K562 (cell line): Measurements from ENCODE around the gene GOPC. TPM values are rescaled to one million over a fixed set of nuclear protein-coding genes. Genes with fewer than 3 reads are reported as not detected.

Source experiments
- ATAC-seq: fragments of 200-7000 bp; cut with Tn5 transposase; 3 replicates; pipeline ENCODE4 v1.9.1; 2020; ENCODE audit warnings: moderate library complexity
- BruUV-seq: library from RNA; stranded (reverse); fragments of 400-500 nt; replicated peaks from 2 replicates; lab custom pipeline; 2021; lab: Mats Ljungman, UMichigan
- CTCF ChIA-PET: fragments of 300-600 bp; formaldehyde crosslinking; extraction: SDS; loops from one replicate; lab custom pipeline; 2021; ENCODE audit warnings: low intra/inter-chr PET ratio; lab: Yijun Ruan, JAX
- POLR2A ChIA-PET: fragments of 300-600, 350-650 bp; sonication (Branson Sonifier 250); formaldehyde crosslinking; extraction: SDS; loops from one replicate; lab custom pipeline; 2021; ENCODE audit warnings: antibody characterized with exemption, inconsistent platforms; lab: Yijun Ruan, JAX
- DNase-seq, 4 experiments: peaks; one replicate each; pipeline versions ENCODE4 v3.0.0 to v3.0.0-alpha.2; 2011 to 2018; ENCODE audit warnings: low spot score in 3 of 4, mixed read lengths in 3 of 4; ENCODE audit errors: extremely low read depth in 1 of 4
- FAIRE-seq: peaks from 2 replicates; lab custom pipeline; 2011; peaks lifted over from hg19 to GRCh38; lab: Jason Lieb, UNC
- H2AFZ ChIP-seq: 2 replicates; pipeline ENCODE4 v1.6.0; 2011; ENCODE audit warnings: low read depth, low read length, control low read depth, inconsistent platforms
- H3K27ac ChIP-seq: fragments of 200-600 bp; 3 replicates; pipeline ENCODE4 v1.8.0; 2011; ENCODE audit warnings: low read depth, mild to moderate bottlenecking, control low read depth, inconsistent platforms, low read length, moderate library complexity, mixed read lengths; ENCODE audit errors: extremely low read depth
- H3K27me3 ChIP-seq, 2 experiments: fragments of 300-600 bp in 1 of 2; 2 replicates in 1 of 2; 3 replicates in 1 of 2; pipeline versions ENCODE4 v1.6.0 to v1.8.0; 2011; ENCODE audit warnings: inconsistent platforms in 2 of 2, low read length in 2 of 2, mild to moderate bottlenecking in 1 of 2, mixed read lengths in 1 of 2, moderate library complexity in 1 of 2; ENCODE audit not compliant: control insufficient read depth in 2 of 2, insufficient read depth in 2 of 2
- H3K36me3 ChIP-seq: fragments of 300-600 bp; 3 replicates; pipeline ENCODE4 v1.8.0; 2011; ENCODE audit warnings: mild to moderate bottlenecking, low read length, inconsistent platforms; ENCODE audit not compliant: control insufficient read depth, insufficient read depth
- H3K4me1 ChIP-seq, 2 experiments: fragments of 200-600 bp in 1 of 2; replicated peaks in 1 of 2; 2 replicates in 1 of 2; 3 replicates in 1 of 2; pipeline versions ENCODE4 v1.5.1 to v1.8.0; 2011; ENCODE audit warnings: inconsistent platforms in 2 of 2, low read length in 2 of 2, mild to moderate bottlenecking in 1 of 2, mixed read lengths in 1 of 2, moderate library complexity in 1 of 2; ENCODE audit not compliant: control insufficient read depth in 2 of 2, insufficient read depth in 2 of 2
- H3K4me2 ChIP-seq: 2 replicates; pipeline ENCODE4 v1.6.1; 2011; ENCODE audit warnings: low read length, control low read depth, inconsistent platforms, mixed read lengths; ENCODE audit not compliant: insufficient read depth
- H3K4me3 ChIP-seq: fragments of 200-600 bp; sonication (generic), shearing (Covaris generic); 2 replicates; pipeline ENCODE4 v1.5.1; 2016; ENCODE audit warnings: control low read depth, inconsistent platforms
- H3K79me2 ChIP-seq: fragments of 200-600 bp; 3 replicates; pipeline ENCODE4 v1.8.0; 2011; ENCODE audit warnings: low read length, inconsistent platforms; ENCODE audit not compliant: control insufficient read depth, insufficient read depth
- H3K9ac ChIP-seq, 2 experiments: 2 replicates each; pipeline versions ENCODE4 v1.6.0 to v1.6.1; 2011; ENCODE audit warnings: low read depth in 2 of 2, low read length in 2 of 2, control low read depth in 1 of 2, inconsistent platforms in 1 of 2, mild to moderate bottlenecking in 1 of 2, mixed read lengths in 1 of 2; ENCODE audit not compliant: insufficient read depth in 1 of 2
- H3K9me1 ChIP-seq: one replicate; pipeline ENCODE4 v1.6.0; 2011; ENCODE audit warnings: inconsistent platforms, mild to moderate bottlenecking, low read length, moderate library complexity; ENCODE audit not compliant: control insufficient read depth, insufficient read depth
- H3K9me3 ChIP-seq: replicated peaks from 2 replicates; pipeline ENCODE4 v1.5.1; 2011; ENCODE audit warnings: low read depth, low read length, inconsistent platforms; ENCODE audit not compliant: control insufficient read depth, insufficient read depth
- H4K20me1 ChIP-seq: replicated peaks from 2 replicates; pipeline ENCODE4 v1.6.1; 2011; ENCODE audit warnings: low read length, inconsistent platforms, mixed read lengths; ENCODE audit not compliant: control insufficient read depth, insufficient read depth
- DIDO1 ChIP-seq: fragments of 450-650 bp; IDR thresholded peaks from 2 replicates; pipeline ENCODE4 v1.6.1; 2016; ENCODE audit warnings: low read depth, missing biosample characterization, missing genetic modification characterization
- NFIX ChIP-seq: fragments of 250-450 bp; sonication (Bioruptor Pico); IDR thresholded peaks from 2 replicates; pipeline ENCODE4 v1.4.0; 2020; ENCODE audit warnings: low read depth, mild to moderate bottlenecking, moderate library complexity
- POLR3A ChIP-seq: IDR thresholded peaks from 2 replicates; pipeline ENCODE4 v1.6.1; 2011; ENCODE audit warnings: borderline replicate concordance, mild to moderate bottlenecking, moderate library complexity; ENCODE audit not compliant: insufficient read length, insufficient read depth; ENCODE audit errors: extremely low read depth
- ZFP36 ChIP-seq: fragments of 150-350 bp; IDR thresholded peaks from 2 replicates; pipeline ENCODE4 v1.6.1; 2018; ENCODE audit warnings: low read length, low read depth; ENCODE audit not compliant: partially characterized antibody
- ZNF175 ChIP-seq: fragments of 200-800 bp; sonication (Bioruptor generic); IDR thresholded peaks from 2 replicates; pipeline ENCODE4 v1.6.1; 2016; ENCODE audit warnings: low read depth, mild to moderate bottlenecking, missing genetic modification characterization, missing compliant biosample characterization
- WGBS: fragments of 100-300 bp; shearing (Covaris generic); methylation state at CpG from one replicate; pipeline ENCODE4 v1.1.6; 2016; ENCODE audit warnings: low coverage, mixed read lengths; ENCODE audit not compliant: insufficient coverage; ENCODE audit errors: missing lambda C conversion rate; 5-methylcytosine and 5-hydroxymethylcytosine counted together
- in situ Hi-C: fragments of 300-500 bp; cut with MboI; formaldehyde crosslinking; loops from 4 replicates; pipeline ENCODE4 v1.15.0; 2018; ENCODE audit warnings: inconsistent platforms, mixed read lengths
- intact Hi-C: fragments of 100-400 bp; cut with micrococcal nuclease; formaldehyde crosslinking; loops from 2 replicates; pipeline ENCODE4 v1.14.2; 2022
- polyA plus RNA-seq, 8 experiments: library from polyadenylated mRNA; depleted of rRNA in 4 of 8; stranded (reverse) in 5 of 8; unstranded in 3 of 8; fragments of >200 nt; fragmentation: Nextera tagmentation in 2 of 8; fragmentation: Illumina TruSeq in 1 of 8; extraction: Ambion mirVana in 2 of 8; extraction: Trizol in 1 of 8; gene quantifications; 2 replicates each; pipeline versions ENCODE4 v1.2.1 to v1.2.3, GENCODE V29; 2011 to 2014; ENCODE audit warnings: inconsistent platforms in 1 of 8, missing spikeins in 1 of 8
- total RNA-seq, 7 experiments: library from RNA; depleted of rRNA in 6 of 7; stranded (reverse); fragments of >200 nt in 6 of 7; fragmentation: Illumina TruSeq in 2 of 7; extraction: Trizol in 2 of 7; gene quantifications; 2 replicates each; pipeline versions ENCODE4 v1.2.1 to v1.2.3, GENCODE V29; 2011 to 2021; ENCODE audit warnings: low replicate concordance in 1 of 7
- TF ChIP-seq, protein P1 (sequence below): sonication (generic); formaldehyde crosslinking; IDR thresholded peaks from 2 replicates; pipeline ENCODE4 v1.4.0; 2020; ENCODE audit warnings: mild to moderate bottlenecking, missing genetic modification reagents

The GOPC gene
- total and polyA plus RNA-seq, 9 of the 15 experiments (the other 6 are each of a cell fraction or from before 2014, with no cell fraction given) = 10.0 to 32.2 (median 25.6) TPM

DNA sequence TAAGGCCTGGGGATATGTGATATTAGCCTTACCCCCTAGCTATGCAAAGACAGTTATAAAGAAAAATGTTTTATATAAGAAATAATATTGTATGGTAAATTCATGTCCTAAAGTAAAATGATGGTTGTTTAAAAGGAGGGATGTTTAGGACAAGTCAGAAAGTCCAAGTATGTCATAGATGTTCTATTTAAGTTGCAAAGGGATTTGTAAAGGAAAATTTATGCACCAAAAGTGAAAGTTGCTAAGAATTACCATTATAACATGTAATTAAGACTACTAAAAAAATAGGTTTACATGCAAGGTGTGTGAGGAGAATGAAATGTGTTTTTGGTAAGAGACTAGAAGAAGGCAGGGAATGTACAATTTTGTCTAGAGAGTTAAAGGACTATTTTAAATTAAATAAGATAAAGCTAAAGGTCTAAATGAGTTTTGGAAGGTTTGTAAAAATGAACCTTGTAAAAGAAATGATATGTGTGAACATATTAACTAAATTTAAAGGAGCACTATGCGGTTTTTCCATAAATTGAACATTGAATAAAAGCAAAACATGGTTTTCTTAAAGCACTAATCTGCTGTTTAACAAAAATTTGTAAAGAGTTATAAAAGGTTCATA is 22.7 kb upstream of the GOPC start:
- Histone ChIP-seq H3K9me3 (0 out of 2 replicates have a peak, but pooled peaks cover 4% of the 10 kb centered on the region), H3K4me3 (no peak overlapping the region), H3K36me3 (no peaks in the 10 kb centered on the region), H3K9me1 (no peaks in the 10 kb centered on the region), H3K4me1 (no peaks in the 10 kb centered on the region), H3K27ac (no peak overlapping the region), H3K9ac (no peak overlapping the region), H3K27me3 (no peaks in the 10 kb centered on the region), H4K20me1 (no peaks in the 10 kb centered on the region), H3K4me2 (no peak overlapping the region), H3K79me2 (no peaks in the 10 kb centered on the region), H2AFZ (no peak overlapping the region)
- no peak for ATAC-seq
- WGBS = 50% methylated on average over 1 of the region's 1 CpG
- no TSS peak for BruUV-seq
- POLR2A ChIA-PET = no interaction called here
- FAIRE-seq = no peak
- intact Hi-C loops = no loop called here
- no peak for DNase-seq
- CTCF ChIA-PET = no interaction called here
- in situ Hi-C loops = no loop called here
- TF ChIP-seq NFIX (no peak), ZFP36 (peak; percentile 63), POLR3A (no peak), ZNF175 (CRISPR knock-in tag) (no peak), DIDO1 (no peak)
- TF ChIP-seq, protein P1, sequence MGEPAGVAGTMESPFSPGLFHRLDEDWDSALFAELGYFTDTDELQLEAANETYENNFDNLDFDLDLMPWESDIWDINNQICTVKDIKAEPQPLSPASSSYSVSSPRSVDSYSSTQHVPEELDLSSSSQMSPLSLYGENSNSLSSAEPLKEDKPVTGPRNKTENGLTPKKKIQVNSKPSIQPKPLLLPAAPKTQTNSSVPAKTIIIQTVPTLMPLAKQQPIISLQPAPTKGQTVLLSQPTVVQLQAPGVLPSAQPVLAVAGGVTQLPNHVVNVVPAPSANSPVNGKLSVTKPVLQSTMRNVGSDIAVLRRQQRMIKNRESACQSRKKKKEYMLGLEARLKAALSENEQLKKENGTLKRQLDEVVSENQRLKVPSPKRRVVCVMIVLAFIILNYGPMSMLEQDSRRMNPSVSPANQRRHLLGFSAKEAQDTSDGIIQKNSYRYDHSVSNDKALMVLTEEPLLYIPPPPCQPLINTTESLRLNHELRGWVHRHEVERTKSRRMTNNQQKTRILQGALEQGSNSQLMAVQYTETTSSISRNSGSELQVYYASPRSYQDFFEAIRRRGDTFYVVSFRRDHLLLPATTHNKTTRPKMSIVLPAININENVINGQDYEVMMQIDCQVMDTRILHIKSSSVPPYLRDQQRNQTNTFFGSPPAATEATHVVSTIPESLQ = no peak
